ENCODE results near the gene CD74.

Gene CD74

GRCh38 chr5:150402229-150402773 lies 10.4 kb downstream of the CD74 start:
- Histone ChIP-seq H3K27me3 (replicated peaks) (no peaks in the 10 kb centered on the region), H3K36me3 (replicated peaks) (peaks cover 9% of the 10 kb centered on the region), H3K27ac (no peak overlapping the region), H3K4me3 (ENCODE audit: low read depth, low read length) (no peak overlapping the region)
- in situ Hi-C loops (cut with HindIII; ENCODE audit: low pct_ligation_motif_present, low sequenced_read_pairs): no loop called here
- TF ChIP-seq, protein P1, sequence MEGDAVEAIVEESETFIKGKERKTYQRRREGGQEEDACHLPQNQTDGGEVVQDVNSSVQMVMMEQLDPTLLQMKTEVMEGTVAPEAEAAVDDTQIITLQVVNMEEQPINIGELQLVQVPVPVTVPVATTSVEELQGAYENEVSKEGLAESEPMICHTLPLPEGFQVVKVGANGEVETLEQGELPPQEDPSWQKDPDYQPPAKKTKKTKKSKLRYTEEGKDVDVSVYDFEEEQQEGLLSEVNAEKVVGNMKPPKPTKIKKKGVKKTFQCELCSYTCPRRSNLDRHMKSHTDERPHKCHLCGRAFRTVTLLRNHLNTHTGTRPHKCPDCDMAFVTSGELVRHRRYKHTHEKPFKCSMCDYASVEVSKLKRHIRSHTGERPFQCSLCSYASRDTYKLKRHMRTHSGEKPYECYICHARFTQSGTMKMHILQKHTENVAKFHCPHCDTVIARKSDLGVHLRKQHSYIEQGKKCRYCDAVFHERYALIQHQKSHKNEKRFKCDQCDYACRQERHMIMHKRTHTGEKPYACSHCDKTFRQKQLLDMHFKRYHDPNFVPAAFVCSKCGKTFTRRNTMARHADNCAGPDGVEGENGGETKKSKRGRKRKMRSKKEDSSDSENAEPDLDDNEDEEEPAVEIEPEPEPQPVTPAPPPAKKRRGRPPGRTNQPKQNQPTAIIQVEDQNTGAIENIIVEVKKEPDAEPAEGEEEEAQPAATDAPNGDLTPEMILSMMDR (IDR thresholded peaks at IDR 0.05; ENCODE audit: low read depth, low read length, missing control alignments): no peak
- DNase-seq: no peak

- TF ChIP-seq, protein P1 (IDR thresholded peaks at IDR 0.05; ENCODE audit: low read depth, low read length, missing control alignments): no peak
- H3K27ac ChIP-seq: no peak overlapping the region
- H3K27me3 ChIP-seq (replicated peaks): no peaks in the 10 kb centered on the region
- in situ Hi-C loops (cut with HindIII; ENCODE audit: low pct_ligation_motif_present, low sequenced_read_pairs): no loop called here
- H3K36me3 ChIP-seq (replicated peaks): peaks cover 13% of the 10 kb centered on the region
- no peak for DNase-seq
- H3K4me3 ChIP-seq (ENCODE audit: low read depth, low read length): no peak overlapping the region
These were observed 11.1 kb downstream of the CD74 start for GRCh38 chr5:150401376-150402228.

GRCh38 chr5:150401076-150401375 lies 11.7 kb downstream of the CD74 start:
- Histone ChIP-seq H3K36me3 (replicated peaks) (peaks cover 19% of the 10 kb centered on the region), H3K27ac (no peak overlapping the region), H3K4me3 (ENCODE audit: low read depth, low read length) (no peak overlapping the region), H3K27me3 (replicated peaks) (no peaks in the 10 kb centered on the region)
- no peak for DNase-seq
- in situ Hi-C loops (cut with HindIII; ENCODE audit: low pct_ligation_motif_present, low sequenced_read_pairs): no loop called here
- TF ChIP-seq, protein P1 (IDR thresholded peaks at IDR 0.05; ENCODE audit: low read depth, low read length, missing control alignments): no peak

- Histone ChIP-seq H3K27me3 (replicated peaks) (no peaks in the 10 kb centered on the region), H3K4me3 (ENCODE audit: low read depth, low read length) (no peak overlapping the region), H3K27ac (no peak overlapping the region), H3K36me3 (replicated peaks) (peaks cover 20% of the 10 kb centered on the region)
- DNase-seq: no peak
- in situ Hi-C loops (cut with HindIII; ENCODE audit: low pct_ligation_motif_present, low sequenced_read_pairs): no loop called here
- TF ChIP-seq, protein P1 (IDR thresholded peaks at IDR 0.05; ENCODE audit: low read depth, low read length, missing control alignments): no peak
These were observed 12.2 kb downstream of the CD74 start for GRCh38 chr5:150400316-150401075.

DNA sequence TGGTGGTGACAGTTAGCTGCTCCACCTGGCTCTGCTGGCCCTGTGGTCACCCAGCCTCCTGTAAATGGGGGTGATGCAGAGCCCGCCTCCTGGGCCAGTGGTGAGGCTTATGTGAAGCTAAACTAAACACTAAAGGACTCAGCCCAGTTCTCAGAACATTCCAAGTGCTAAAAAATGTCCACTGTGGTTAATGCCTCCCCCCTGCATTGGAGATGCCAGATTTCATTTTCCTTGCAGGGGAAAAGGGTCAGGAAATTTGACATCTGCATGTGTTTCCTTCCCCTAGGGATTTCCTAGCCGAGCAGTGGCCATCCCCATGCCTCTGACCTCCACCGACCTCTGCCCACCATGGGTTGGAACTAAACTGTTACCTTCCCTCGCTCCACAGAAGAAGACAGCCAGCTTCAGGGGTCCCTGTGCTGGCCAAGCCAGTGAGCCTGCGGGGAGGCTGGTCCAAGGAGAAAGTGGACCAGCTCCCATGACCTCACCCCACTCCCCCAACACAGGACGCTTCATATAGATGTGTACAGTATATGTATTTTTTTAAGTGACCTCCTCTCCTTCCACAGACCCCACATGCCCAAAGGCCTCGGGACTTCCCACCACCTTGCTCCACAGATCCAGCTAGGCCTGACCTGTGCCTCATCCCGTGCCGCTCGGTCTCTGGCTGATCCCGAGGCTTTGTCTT lies 13.0 kb downstream of the CD74 start:
- Histone ChIP-seq H3K36me3 (replicated peaks) (peaks cover 20% of the 10 kb centered on the region), H3K27ac (no peak overlapping the region), H3K27me3 (replicated peaks) (no peaks in the 10 kb centered on the region), H3K4me3 (ENCODE audit: low read depth, low read length) (no peak overlapping the region)
- in situ Hi-C loops (cut with HindIII; ENCODE audit: low pct_ligation_motif_present, low sequenced_read_pairs): no loop called here
- DNase-seq: no peak
- TF ChIP-seq, protein P1 (IDR thresholded peaks at IDR 0.05; ENCODE audit: low read depth, low read length, missing control alignments): no peak

Data from brain microvascular endothelial cell (primary cell).